Measurements from ENCODE around the gene KDM4C. TPM values are rescaled to one million over a fixed set of nuclear protein-coding genes. Genes with fewer than 3 reads are reported as not detected.

Gene KDM4C
- total RNA-seq, 1 donor from 2014 or later, result 16.5 TPM

- Mint-ChIP-seq H3K27me3 (no peaks in the 10 kb centered on the region), H3K4me3 (no peak overlapping the region), H3K4me1 (ENCODE audit: unreplicated experiment) (peaks cover 13% of the 10 kb centered on the region), H3K27ac (no peak overlapping the region), H3K36me3 (peaks cover 7% of the 10 kb centered on the region), H3K9me3 (no peaks in the 10 kb centered on the region)
- DNase-seq (ENCODE audit: extremely low spot score, unreplicated experiment), result no peak
- TF ChIP-seq CTCF (conservative IDR thresholded peaks at IDR 0.05), result no peak
These were observed 204.2 kb downstream of the KDM4C start for GRCh38 chr9:6961845-6962522.

- no peak for DNase-seq (ENCODE audit: extremely low spot score, unreplicated experiment)
- Mint-ChIP-seq H3K27ac (no peak overlapping the region), H3K27me3 (no peaks in the 10 kb centered on the region), H3K36me3 (peaks cover 7% of the 10 kb centered on the region), H3K9me3 (no peaks in the 10 kb centered on the region), H3K4me3 (no peak overlapping the region), H3K4me1 (ENCODE audit: unreplicated experiment) (peaks cover 13% of the 10 kb centered on the region)
- TF ChIP-seq CTCF (conservative IDR thresholded peaks at IDR 0.05), result no peak
These were observed 207.8 kb downstream of the KDM4C start for GRCh38 chr9:6965566-6965965.

- TF ChIP-seq CTCF (conservative IDR thresholded peaks at IDR 0.05), result no peak
- H3K4me3 Mint-ChIP-seq, result no peak overlapping the region
- no peak overlapping the region for H3K27ac Mint-ChIP-seq
- DNase-seq (ENCODE audit: extremely low spot score, unreplicated experiment), result no peak
- no peaks in the 10 kb centered on the region for H3K9me3 Mint-ChIP-seq
- peaks cover 7% of the 10 kb centered on the region for H3K36me3 Mint-ChIP-seq
- H3K27me3 Mint-ChIP-seq, result no peaks in the 10 kb centered on the region
- peaks cover 9% of the 10 kb centered on the region for H3K4me1 Mint-ChIP-seq (ENCODE audit: unreplicated experiment)
These were observed 210.5 kb downstream of the KDM4C start for GRCh38 chr9:6968271-6968670.

GRCh38 chr9:6969805-6970204 is 212.0 kb downstream of the KDM4C start:
- H3K4me1 Mint-ChIP-seq (ENCODE audit: unreplicated experiment), result peaks cover 11% of the 10 kb centered on the region
- no peaks in the 10 kb centered on the region for H3K27me3 Mint-ChIP-seq
- no peaks in the 10 kb centered on the region for H3K9me3 Mint-ChIP-seq
- H3K27ac Mint-ChIP-seq, result no peak overlapping the region
- DNase-seq (ENCODE audit: extremely low spot score, unreplicated experiment), result no peak
- no peak overlapping the region for H3K4me3 Mint-ChIP-seq
- no peak for TF ChIP-seq CTCF (conservative IDR thresholded peaks at IDR 0.05)
- H3K36me3 Mint-ChIP-seq, result peaks cover 4% of the 10 kb centered on the region

- H3K36me3 Mint-ChIP-seq, result no peaks in the 10 kb centered on the region
- no peaks in the 10 kb centered on the region for H3K27me3 Mint-ChIP-seq
- TF ChIP-seq CTCF (conservative IDR thresholded peaks at IDR 0.05), result no peak
- H3K4me1 Mint-ChIP-seq (ENCODE audit: unreplicated experiment), result peaks cover 17% of the 10 kb centered on the region
- H3K27ac Mint-ChIP-seq, result no peak overlapping the region
- no peak overlapping the region for H3K4me3 Mint-ChIP-seq
- DNase-seq (ENCODE audit: extremely low spot score, unreplicated experiment), result no peak
- no peaks in the 10 kb centered on the region for H3K9me3 Mint-ChIP-seq
These were observed 215.3 kb downstream of the KDM4C start for GRCh38 chr9:6973089-6973488.
